HG02610 (cell line): ENCODE results near the gene PRKAG3.

Experiments used
- ATAC-seq: cut with Tn5 transposase; IDR thresholded peaks from one replicate; pipeline ENCODE4 v1.9.1; 2021; ENCODE audit warnings: mild to moderate bottlenecking, moderate library complexity; ENCODE audit not compliant: unreplicated experiment

The PRKAG3 gene

DNA sequence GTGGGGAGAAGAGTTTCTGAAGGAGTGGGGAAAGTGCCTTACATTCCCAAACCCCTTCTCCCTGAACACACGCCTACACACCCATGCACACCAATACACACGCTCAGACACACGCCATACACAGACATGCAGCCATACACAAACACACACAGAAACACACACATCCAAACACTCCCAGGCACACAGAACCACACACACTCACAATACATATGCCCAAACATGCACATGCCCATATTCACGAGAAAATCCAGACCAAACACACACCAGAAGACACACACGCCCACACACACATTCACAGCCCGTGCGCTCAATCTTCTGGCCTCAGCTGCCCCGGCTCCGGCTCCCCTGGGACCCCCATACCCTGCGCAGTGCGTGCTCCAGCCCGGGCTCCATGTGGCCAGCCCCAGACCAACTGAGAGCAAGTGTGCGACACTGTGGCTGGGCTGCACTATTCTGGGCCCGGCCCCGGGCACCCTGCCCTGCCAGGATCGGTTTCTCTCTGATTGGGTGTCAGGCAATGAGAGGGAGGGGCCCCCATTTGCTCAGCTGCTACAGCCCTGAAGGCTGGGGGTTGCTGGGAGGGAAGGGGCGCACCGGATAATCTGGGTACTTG lies at the start of gene PRKAG3:
PRKAG3 (minus strand) TSS at position 426 of the 613 bp plus-strand sequence.
- no peak for ATAC-seq

DNA sequence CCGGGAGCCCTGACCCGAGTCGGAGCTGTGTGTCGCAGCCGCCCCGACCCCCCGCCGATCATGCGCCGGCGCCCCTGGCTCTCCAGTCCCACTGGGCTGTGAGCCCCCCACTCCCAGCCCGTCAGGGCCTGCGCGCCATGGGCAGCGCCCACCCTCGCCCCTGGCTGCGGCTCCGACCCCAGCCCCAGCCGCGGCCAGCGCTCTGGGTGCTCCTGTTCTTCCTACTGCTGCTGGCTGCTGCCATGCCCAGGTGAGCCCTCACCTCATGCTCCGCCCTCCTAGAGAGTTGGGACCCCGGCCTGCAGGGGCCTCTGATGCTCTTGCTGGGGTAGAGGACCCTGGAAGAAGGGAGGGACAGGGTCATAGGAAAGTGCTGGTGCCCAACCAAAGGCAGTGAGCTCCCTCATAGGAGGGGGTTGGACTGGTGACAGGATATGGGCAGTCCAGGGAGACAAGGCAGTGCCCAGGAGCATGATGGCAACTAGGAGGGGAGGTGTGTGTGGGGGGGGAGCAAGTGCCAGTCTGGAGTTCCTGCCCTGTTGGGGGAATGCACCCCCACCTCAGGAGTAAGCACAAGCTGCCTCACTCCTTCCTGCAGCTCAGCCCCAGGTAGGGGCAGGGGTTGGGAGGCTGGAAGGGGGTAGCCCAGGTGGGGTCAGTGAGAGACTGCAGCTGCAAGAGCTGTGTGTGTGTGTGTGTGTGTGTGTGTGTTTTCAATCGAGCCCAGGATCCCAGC lies 49.4 kb upstream of the PRKAG3 start:
- ATAC-seq, result no peak

GRCh38 chr2:218880102-218880858 lies 48.7 kb upstream of the PRKAG3 start, which contains the start of gene WNT10A:
Gene WNT10A, plus strand, starts transcription at chr2:218880852. Its CDS starts 144 bp downstream, at chr2:218880996.
- ATAC-seq, result peak; percentile 64

GRCh38 chr2:218879776-218880101 lies 48.1 kb upstream of the PRKAG3 start:
- no peak for ATAC-seq

- ATAC-seq, result no peak
Observed at GRCh38 chr2:218878926-218879761, 47.5 kb upstream of the PRKAG3 start.

DNA sequence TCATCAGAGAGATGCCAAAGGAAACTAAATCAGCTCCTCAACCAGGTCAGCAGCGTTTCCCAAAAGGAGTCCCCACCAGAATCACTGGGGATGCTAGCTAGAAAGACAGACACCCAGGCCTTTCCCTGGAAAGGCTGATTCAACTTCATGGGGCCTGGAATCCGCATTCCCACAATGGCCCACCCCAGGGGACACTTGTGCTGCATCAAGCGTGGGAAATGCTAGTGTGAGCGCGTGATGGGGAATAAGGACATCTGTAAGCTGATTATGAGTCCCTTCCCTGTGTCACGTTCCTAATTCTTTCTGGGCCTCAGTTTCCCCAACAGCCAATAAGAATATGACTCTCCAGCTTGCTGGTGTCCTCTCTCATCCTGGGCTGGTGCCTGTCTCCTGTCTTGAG lies 46.9 kb upstream of the PRKAG3 start:
- ATAC-seq, result no peak

DNA sequence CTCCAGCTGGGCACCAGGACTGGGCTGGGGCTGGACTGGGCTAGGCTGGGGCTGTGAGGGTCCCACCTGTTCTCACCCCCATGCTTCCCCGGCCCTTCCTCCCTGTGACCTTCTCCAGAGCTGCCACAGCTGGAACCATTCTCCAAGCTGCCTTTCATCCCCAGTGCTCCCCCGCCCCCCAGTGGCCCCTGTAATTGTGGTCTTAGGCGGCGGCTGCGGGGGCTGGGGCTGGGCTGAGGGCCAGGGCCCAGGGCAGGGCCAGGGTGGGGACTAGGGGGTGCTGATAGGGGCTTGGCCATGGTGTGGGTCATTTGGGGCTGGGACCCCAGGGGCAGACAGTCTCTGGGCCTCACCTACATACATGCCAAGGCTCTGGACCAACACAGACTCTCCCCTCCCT lies 46.3 kb upstream of the PRKAG3 start:
- ATAC-seq, result no peak

DNA sequence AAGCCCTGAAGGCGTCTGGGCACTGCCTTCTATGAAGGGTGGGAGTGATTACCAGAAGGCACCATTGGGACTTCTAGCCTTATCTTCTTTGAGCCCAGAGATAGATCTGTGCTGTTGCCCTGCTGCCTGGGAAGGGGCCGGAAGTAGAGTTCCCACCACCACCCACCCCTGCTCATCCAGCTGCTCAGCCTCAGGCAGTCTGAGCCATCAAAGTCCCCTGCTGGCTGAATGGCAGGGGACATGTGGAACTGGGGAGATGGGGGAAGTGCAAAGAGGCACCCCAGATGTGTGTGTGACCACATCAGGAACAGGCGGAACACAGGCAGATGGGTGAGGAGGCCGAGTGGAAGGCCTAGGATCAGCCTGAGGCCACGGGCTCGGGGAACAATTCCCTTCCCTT lies 45.7 kb upstream of the PRKAG3 start:
- ATAC-seq, result no peak

DNA sequence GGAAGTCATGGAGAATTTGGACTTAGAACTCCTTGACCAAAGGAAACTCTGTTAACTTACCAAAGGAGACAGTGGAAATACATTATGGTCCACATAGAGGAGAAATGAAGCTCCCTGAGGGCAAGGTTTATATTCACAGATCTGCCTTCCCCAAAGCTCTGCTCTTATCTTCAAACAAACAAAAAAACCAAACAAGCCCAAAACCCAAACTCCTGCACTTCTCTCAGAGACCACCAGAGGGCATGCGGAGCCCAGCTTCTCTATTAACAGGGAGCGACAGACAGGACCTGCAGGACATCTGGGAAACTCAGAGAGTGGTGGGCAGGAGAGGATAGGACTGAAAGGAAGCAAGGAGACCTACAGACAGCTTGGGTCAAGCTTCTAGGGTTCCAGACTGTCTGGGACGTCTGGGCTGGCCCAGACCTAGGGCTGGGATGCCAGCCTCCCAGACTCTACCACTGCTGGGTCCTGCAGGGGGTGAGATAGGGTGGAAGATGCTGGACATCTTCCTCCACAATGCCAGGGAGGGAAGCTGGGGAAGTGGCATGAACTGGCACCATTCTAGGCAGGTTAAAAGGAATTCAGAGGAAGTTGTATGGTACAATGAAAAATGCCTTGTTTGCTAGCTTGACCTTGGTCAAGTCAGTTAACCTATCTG lies 45.1 kb upstream of the PRKAG3 start:
- no peak for ATAC-seq

DNA sequence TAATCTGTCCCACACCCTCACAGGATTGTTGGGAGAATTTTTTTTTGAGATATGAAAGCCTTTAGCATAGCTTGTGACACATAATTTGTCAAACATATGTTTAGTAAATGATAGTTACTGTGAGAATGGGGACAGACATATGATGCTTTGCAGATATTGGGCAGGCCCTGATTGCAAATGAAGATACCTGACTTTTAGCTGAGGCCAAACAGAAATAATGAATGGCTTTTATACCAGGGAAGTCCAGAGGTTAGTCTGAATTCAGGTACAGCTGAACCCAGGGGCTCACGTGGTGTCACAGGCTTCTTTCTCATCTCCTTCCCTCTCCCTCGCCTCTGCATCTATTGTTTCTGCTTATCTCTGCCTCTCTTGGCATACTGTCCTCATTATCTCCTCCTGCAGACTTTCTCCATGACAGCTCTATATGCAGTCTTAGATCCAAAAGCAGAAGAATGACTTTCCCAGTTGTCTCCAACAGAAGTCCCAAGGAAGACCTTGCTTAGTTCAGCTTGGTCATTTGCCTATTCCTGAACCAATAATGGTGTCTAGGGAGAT lies 44.2 kb upstream of the PRKAG3 start:
- ATAC-seq, result no peak

DNA sequence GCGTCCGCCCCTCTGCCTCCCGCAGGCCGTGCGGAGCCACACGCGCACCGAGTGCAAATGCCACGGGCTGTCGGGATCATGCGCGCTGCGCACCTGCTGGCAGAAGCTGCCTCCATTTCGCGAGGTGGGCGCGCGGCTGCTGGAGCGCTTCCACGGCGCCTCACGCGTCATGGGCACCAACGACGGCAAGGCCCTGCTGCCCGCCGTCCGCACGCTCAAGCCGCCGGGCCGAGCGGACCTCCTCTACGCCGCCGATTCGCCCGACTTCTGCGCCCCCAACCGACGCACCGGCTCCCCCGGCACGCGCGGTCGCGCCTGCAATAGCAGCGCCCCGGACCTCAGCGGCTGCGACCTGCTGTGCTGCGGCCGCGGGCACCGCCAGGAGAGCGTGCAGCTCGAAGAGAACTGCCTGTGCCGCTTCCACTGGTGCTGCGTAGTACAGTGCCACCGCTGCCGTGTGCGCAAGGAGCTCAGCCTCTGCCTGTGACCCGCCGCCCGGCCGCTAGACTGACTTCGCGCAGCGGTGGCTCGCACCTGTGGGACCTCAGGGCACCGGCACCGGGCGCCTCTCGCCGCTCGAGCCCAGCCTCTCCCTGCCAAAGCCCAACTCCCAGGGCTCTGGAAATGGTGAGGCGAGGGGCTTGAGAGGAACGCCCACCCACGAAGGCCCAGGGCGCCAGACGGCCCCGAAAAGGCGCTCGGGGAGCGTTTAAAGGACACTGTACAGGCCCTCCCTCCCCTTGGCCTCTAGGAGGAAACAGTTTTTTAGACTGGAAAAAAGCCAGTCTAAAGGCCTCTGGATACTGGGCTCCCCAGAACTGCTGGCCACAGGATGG lies 42.0 kb upstream of the PRKAG3 start:
- ATAC-seq, result no peak

- ATAC-seq, result no peak
Observed at GRCh38 chr2:218872645-218873358, 41.2 kb upstream of the PRKAG3 start.

DNA sequence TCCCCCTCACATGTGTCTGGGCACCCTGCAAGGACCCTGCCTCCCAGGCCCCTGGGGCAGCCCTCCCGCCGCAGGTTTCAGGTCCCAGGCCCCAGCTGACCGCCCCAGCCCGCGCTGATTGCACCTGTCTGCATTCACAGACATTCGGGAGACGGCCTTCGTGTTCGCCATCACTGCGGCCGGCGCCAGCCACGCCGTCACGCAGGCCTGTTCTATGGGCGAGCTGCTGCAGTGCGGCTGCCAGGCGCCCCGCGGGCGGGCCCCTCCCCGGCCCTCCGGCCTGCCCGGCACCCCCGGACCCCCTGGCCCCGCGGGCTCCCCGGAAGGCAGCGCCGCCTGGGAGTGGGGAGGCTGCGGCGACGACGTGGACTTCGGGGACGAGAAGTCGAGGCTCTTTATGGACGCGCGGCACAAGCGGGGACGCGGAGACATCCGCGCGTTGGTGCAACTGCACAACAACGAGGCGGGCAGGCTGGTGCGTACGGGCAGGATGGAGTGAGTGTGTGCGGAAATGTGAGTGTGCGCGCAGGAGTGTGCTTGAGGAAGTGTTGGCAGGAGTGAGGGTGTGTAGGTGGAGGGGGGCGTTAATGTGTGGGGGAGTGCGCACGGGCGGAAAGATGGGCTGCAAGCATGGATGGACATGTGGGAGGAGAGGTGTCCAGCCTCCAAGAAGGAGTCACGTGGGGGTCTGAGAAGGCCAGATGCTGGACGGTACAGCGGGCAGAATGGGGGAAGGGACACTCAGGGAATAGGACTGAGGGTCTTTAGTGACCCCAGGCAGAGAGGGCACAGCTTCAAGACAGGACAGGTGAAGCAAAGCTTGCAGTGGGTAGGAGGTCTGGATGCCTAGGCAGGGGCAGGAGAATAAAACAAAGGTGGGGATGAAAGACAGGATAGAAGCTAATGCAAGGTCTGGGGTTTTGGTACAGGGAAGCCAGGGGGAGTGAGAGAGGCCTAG lies 40.0 kb upstream of the PRKAG3 start:
- ATAC-seq, result no peak

DNA sequence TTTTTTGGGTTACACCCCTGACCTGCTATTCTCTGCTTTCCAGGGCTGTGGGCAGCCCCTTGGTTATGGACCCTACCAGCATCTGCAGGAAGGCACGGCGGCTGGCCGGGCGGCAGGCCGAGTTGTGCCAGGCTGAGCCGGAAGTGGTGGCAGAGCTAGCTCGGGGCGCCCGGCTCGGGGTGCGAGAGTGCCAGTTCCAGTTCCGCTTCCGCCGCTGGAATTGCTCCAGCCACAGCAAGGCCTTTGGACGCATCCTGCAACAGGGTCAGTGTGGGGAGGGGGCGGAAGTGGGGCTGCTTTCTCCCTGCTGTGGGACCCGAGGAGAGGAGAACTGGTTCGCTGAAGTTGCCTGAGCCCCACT lies 39.4 kb upstream of the PRKAG3 start:
- no peak for ATAC-seq

GRCh38 chr2:218869064-218869463 lies 37.5 kb upstream of the PRKAG3 start:
- ATAC-seq, result no peak

- peak; percentile 58 for ATAC-seq
Observed at GRCh38 chr2:218867900-218868299, 36.3 kb upstream of the PRKAG3 start.

- no peak for ATAC-seq
Observed at GRCh38 chr2:218865999-218866398, 34.4 kb upstream of the PRKAG3 start.

- ATAC-seq, result no peak
Observed at GRCh38 chr2:218865396-218865795, 33.8 kb upstream of the PRKAG3 start.
